ENCODE measurements around the gene IRS2.

- TF ChIP-seq CTCF (IDR thresholded peaks at IDR 0.05) (no peak), POLR2A (IDR thresholded peaks at IDR 0.05) (no peak)
Observed at GRCh38 chr13:109728791-109729731, 57.3 kb downstream of the IRS2 start.
